Stimulated activated CD4-positive, alpha-beta T cell treated with anti-CD3 and anti-CD28 coated beads, Interleukin-15, amount 100 ng/mL, for 48 hours (primary cell): ENCODE measurements around the gene ANAPC2.

ENCODE experiments used
- DNase-seq, 2 donors: peaks; one replicate each; pipeline ENCODE4 v3.0.0-alpha.2; 2020; ENCODE audit warnings: low read depth in 2 of 2

Gene ANAPC2

GRCh38 chr9:137128158-137128861 is 60.0 kb downstream of the ANAPC2 start:
- DNase-seq: no peak

DNA sequence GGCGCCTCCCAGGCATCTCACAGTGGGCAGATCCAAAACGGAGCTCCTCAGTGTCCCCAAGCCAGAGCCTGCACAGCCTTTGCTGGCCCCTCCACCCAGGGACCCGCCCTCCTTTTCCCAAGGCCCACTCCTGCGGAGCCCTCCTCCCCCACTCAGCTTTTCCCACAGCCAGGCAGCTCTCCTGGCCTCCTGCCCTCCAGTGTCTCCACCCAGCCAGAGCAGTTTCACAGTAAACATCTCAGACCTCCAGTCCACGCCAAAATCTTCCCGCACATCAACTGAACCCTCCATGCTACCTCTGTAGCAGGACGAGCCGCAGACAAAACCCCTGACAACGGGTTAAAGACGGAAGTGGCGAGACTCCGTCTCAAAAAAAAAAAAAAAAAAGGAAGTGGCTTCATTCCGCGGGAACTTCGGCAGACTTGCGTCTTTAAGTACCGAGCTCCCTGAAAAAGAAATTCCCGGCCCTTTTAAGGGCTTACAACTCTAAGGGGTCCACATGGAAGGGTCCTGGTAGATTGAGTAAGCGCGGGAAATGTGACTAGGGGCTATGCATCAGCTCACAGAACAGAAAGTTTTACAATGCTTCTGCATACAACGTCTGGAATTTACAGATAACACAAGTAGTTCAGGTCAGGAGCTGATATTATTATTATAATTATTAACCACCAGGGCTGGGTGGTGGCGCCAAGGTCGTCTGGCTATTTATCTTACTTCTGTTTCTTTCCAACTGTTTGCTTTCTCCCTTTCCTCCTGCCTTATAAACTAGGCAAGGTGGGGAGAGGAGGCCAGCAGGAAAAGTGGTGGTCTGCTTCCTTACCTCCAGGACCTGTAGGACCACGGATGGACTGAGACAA is 60.8 kb downstream of the ANAPC2 start:
- no peak for DNase-seq

DNA sequence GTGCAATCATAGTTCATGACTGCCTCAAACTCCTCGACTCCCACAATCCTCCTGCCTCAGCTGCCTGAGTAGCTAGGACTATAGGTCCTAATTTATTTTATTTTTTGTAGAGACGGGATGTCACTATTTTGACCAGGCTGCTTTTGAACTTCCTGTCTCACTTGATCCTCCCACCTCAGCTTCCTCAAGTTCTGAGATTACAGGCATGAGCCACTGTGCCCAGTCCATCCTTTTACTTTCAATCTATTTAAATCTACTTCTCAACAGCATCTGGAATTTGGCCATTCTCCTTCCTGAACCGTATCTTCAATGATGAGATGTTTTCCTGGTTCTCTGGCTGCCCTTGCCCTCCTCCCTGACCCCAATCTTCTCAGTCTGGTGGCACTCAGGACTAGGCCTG is 61.6 kb downstream of the ANAPC2 start:
- no peak for DNase-seq
